Mucosa of stomach (tissue), 1 donor: ENCODE data around the gene PPIB.

Experiments used
- H3K27me3 ChIP-seq: one replicate; pipeline ENCODE4 v1.7.0; 2013; ENCODE audit warnings: mild to moderate bottlenecking, low read length; ENCODE audit not compliant: control insufficient read depth, insufficient read depth
- H3K36me3 ChIP-seq: one replicate; pipeline ENCODE4 v1.7.0; 2013; ENCODE audit warnings: low read length; ENCODE audit not compliant: control insufficient read depth, insufficient read depth
- H3K4me1 ChIP-seq: one replicate; pipeline ENCODE4 v1.7.0; 2013; ENCODE audit warnings: mild to moderate bottlenecking, low read length; ENCODE audit not compliant: control insufficient read depth, insufficient read depth
- H3K4me3 ChIP-seq: one replicate; pipeline ENCODE4 v1.7.0; 2013; ENCODE audit warnings: low read length
- H3K9ac ChIP-seq: one replicate; pipeline ENCODE4 v1.7.0; 2013; ENCODE audit warnings: mild to moderate bottlenecking, low read length, moderate library complexity
- H3K9me3 ChIP-seq: one replicate; pipeline ENCODE4 v1.7.0; 2013; ENCODE audit warnings: mild to moderate bottlenecking, low read length, moderate library complexity; ENCODE audit not compliant: control insufficient read depth
- donor health status: Pancreatic carcinoma.

Gene PPIB

DNA sequence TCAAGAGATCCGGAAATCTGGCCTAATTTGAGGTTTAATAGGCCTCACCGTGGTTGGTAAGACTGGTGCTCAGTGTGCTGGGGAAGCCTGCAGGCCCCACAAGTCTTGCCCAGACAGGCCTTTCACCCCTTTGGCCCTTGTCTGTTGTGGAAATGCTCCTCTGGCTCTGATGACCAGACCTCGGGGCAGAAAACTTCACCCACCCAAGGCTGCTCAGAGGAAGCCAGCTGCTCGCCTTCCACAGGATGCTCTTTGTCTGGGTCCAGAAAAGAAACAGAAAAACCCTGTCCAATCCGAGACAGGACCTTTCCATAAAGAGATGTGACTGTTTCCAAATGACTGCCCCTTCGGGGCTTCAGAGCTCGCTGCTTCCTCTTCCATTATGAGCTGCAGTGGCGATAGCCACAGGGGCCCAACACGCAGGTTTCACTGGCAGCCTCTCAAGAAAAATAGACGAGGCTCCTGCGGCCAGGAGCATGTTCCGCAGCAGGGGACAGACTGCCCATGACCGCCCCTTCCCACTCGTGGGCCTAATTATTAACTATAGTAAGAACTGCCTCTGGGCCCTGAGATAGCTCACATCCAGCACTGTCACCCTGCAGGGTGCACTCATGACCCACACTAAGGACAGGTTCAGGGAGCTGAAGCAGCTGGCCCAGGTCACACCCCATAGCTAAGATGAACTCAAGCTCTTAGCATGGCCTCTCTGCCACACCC lies 18.1 kb downstream of the PPIB start:
- Histone ChIP-seq H3K4me1 (no peaks in the 10 kb centered on the region), H3K27me3 (no peaks in the 10 kb centered on the region), H3K36me3 (no peaks in the 10 kb centered on the region), H3K4me3 (no peak overlapping the region), H3K9ac (no peak overlapping the region), H3K9me3 (no peaks in the 10 kb centered on the region)

DNA sequence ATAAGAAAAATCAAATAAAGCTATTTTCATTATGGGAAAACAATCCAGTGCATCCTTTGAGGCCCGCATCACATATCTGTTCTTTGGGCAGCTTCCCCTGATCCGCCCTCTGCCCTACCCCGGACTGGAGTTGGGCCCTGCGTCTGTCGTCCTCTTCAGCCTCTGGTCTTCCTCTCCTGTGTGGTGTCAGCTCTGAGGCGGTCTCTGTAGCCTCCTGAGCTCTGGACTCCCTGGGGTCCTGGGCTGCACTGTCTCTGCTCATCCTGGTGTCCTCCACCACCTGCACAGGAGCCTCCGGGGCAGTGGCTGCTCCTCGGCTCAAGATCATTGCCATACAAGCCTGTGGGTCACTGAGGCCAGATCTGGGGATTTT lies 18.6 kb downstream of the PPIB start:
- Histone ChIP-seq H3K4me3 (no peak overlapping the region), H3K4me1 (no peaks in the 10 kb centered on the region), H3K9me3 (no peaks in the 10 kb centered on the region), H3K9ac (no peak overlapping the region), H3K36me3 (no peaks in the 10 kb centered on the region), H3K27me3 (no peaks in the 10 kb centered on the region)

DNA sequence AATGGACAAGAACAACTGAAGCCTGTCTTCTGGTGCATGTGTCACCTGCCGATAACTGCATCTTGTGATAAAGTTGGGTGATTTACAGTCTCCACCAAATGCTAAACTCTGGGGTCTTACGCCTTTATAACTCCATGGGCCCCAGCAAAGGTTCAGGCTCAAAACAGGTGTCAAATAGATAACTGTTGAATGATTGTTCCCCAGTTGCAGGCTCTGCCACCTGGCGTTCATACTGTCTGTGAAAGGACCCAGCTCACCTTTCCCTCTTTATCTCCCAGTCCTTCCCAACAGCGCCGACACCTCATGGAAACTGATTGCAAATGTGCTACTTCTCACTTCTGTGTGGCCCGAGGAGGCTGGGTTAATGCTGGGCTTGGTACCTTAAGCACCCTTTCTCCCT lies 19.5 kb downstream of the PPIB start:
- Histone ChIP-seq H3K9me3 (no peaks in the 10 kb centered on the region), H3K4me3 (no peak overlapping the region), H3K9ac (no peak overlapping the region), H3K36me3 (peaks cover 2% of the 10 kb centered on the region), H3K27me3 (no peaks in the 10 kb centered on the region), H3K4me1 (no peaks in the 10 kb centered on the region)

DNA sequence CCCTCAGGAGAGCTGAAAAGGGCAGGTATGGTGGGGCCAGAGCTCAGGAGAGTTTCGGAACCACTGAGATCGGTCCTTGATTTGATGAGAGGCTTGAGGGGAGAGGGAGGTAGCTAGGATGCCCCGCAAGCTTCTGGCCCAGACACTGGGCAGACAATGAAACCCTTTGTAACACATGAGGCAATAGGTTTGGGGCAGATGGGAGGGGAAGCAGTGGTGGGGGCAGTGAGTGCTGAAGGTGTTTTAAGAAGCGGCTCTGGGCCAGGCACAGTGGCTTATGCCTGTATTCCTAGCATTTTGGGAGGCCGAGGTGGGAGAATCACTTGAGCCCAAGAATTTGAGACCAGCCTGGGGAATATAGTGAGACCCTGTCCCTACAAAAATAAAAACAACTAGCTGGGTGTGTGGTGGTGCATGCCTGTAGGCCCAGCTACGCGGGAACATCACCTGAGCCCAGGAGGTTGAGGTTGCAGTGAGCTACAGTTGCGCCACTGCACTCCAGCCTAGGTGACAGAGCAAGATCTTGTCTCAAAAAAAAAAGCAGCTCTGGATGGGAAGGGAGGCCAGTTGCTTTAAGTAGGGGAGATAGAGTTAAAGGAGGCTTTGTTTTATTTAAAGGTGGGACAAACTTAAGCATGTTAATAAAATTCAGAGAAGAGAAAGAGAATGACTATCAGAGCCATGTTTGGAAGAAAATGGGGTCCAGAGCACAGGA lies 20.9 kb downstream of the PPIB start:
- H3K4me1 ChIP-seq: no peaks in the 10 kb centered on the region
- no peak overlapping the region for H3K4me3 ChIP-seq
- no peak overlapping the region for H3K9ac ChIP-seq
- H3K36me3 ChIP-seq: peaks cover 5% of the 10 kb centered on the region
- no peaks in the 10 kb centered on the region for H3K27me3 ChIP-seq
- no peaks in the 10 kb centered on the region for H3K9me3 ChIP-seq

DNA sequence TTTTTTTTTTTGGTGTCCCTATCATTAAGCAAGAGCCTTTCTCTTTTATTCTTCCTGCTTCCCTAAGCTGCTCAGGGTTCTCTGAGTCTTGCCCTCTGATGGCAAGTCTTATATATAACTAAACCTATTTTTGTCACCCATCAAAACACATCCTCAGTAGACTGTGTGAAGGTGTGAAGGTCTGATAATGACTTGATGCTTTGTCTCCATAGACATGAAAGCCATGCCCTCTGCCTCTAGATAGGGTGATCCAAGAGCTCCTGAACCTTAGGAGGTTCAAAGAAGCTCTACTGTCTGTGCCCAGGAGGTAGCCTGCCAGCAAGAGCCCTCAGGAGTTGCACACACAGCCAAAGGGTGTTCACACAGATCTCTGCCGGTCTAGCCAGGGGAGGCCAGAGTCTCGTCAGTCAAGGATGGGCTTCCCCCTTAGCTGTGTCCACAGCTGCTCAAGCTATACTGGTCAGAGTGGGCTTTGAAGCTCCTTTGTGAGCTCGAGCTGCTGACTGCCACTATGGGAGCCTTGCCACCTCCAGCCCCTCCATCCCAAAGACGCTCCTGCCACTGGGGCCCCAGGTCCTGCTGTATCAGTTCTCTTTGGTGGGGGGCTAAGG lies 24.4 kb downstream of the PPIB start:
- peaks cover 14% of the 10 kb centered on the region for H3K36me3 ChIP-seq
- H3K9ac ChIP-seq: no peak overlapping the region
- no peaks in the 10 kb centered on the region for H3K4me1 ChIP-seq
- H3K27me3 ChIP-seq: no peaks in the 10 kb centered on the region
- H3K4me3 ChIP-seq: no peak overlapping the region
- H3K9me3 ChIP-seq: no peaks in the 10 kb centered on the region

DNA sequence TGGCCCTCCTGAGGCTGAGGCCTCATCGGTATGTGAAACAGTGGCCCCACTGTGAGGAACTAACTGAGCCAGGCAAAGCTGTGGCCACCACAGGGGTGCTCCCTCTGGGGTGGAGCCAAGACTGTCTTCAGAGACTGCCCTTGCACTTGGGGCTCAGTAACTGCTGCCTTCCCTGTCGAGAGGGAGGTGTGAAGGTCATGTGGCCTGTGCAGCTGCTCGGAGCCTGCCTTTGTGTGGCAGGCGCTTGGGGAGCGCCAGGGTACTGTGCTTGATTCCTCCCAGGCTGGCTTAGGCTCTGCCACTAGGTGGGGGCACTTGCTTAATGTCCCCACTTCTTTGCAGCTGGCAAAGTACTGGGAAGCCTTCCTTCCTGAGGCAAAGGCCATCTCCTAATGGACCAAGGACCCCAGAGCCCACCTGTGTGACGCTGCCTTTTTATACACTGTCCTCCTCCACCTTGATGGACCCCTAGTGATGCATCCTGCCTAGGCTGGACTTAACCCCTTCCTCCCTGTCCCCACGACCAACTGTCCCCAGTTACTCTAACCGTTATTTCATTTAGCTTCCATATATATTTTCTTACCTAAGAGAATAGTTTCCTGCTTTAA lies 25.5 kb downstream of the PPIB start:
- Histone ChIP-seq H3K36me3 (peaks cover 14% of the 10 kb centered on the region), H3K9me3 (no peaks in the 10 kb centered on the region), H3K4me3 (no peak overlapping the region), H3K4me1 (no peaks in the 10 kb centered on the region), H3K27me3 (no peaks in the 10 kb centered on the region), H3K9ac (no peak overlapping the region)

DNA sequence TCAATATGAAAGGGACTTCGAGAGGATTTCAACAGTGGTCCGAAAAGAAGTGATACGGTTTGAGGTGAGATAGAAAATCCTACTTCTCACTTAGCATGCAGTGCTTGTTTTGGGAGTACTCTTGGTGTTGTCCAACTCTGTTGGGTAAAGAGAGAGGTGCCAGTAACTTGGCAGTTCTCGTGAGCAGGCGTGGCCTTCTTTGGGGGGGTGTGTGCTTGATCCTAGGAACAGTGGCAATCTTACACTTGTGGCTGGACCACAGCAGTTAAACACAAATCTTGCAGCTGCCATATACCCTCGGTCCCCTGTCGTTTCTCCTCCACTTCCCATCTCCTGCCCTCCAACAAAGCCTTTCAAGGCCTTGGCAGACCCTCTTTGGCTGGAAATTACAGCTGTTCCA lies 26.5 kb downstream of the PPIB start:
- Histone ChIP-seq H3K27me3 (no peaks in the 10 kb centered on the region), H3K9ac (no peak overlapping the region), H3K4me1 (no peaks in the 10 kb centered on the region), H3K9me3 (no peaks in the 10 kb centered on the region), H3K36me3 (peaks cover 14% of the 10 kb centered on the region), H3K4me3 (no peak overlapping the region)

DNA sequence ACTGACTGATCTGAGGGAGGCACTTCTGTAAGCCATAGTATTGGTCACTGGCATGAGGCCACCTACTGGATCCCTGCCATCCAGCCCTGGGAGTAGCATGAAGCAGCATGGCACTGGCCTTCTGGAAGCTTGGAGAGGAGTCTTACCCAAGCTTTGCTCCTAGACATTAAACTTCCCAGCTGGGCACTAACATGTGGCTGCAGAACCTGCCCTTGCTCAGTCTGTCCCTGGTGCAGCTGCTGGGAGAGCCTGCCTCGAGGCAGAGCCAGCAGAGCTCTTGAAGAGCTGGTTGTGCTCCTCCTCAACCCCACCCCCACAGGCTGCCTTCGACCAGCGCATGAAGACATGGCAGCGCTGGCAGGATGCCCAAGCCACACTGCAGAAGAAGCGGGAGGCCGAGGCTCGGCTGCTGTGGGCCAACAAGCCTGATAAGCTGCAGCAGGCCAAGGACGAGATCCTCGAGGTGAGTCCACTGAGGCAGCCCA lies 28.4 kb downstream of the PPIB start:
- Histone ChIP-seq H3K36me3 (peaks cover 19% of the 10 kb centered on the region), H3K4me1 (no peaks in the 10 kb centered on the region), H3K4me3 (no peak overlapping the region), H3K27me3 (no peaks in the 10 kb centered on the region), H3K9ac (no peak overlapping the region), H3K9me3 (no peaks in the 10 kb centered on the region)

DNA sequence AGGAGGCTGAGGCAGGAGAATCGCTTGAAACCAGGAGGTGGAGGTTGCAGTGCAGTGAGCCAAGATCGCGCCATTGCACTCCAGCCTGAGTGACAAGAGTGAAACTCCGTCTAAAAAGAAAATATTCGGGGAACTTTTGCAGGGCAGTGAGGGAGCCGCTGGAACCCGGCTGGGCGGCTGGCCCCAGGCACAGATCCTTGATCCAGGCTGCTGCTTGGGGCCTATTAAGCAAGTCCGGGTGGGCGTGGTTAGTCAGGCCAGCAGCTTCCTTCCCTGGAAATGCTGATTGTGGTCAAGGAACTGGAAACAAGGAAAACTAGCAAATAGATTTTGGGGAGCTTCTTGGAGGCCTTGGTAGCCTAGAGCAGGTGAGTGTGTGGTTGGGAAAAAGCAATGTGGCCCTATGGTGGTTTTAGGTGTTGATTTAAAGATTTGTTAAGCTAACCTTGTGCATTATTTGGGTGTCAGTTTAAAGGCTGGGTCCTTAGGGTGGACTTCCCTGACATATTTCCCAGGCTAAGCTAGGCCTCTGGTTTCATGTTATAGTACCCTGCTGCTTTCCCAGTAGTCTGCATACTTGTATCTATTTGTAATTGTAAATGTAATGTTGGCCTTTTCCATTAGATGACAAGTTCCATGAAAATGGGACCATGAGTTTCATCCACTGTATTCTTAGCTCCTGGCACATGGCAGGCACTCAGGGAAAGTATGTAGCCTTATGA lies 29.0 kb downstream of the PPIB start:
- Histone ChIP-seq H3K36me3 (peaks cover 19% of the 10 kb centered on the region), H3K27me3 (no peaks in the 10 kb centered on the region), H3K9ac (no peak overlapping the region), H3K4me3 (no peak overlapping the region), H3K4me1 (no peaks in the 10 kb centered on the region), H3K9me3 (no peaks in the 10 kb centered on the region)

DNA sequence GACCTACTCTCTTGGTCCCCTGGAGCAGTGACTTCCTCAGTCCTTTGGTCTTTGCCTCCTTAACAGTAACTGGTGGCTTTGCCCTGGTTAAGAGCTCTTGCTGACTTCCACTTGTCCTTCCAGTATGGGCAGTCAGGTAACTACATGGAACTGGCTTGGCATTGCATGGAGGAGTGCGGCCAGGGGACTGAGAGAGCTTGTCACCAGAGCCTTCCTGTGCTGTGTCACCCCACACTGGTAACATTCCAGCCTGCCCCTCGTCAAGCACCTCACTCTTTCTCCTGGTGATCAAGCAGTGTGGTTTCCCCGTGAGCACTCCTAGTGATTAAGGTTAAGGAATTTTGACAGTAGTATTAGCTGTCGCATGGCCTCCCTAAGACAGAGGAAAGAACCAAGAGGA lies 30.6 kb downstream of the PPIB start:
- Histone ChIP-seq H3K9me3 (no peaks in the 10 kb centered on the region), H3K4me3 (no peak overlapping the region), H3K4me1 (no peaks in the 10 kb centered on the region), H3K27me3 (no peaks in the 10 kb centered on the region), H3K36me3 (peaks cover 27% of the 10 kb centered on the region), H3K9ac (no peak overlapping the region)

DNA sequence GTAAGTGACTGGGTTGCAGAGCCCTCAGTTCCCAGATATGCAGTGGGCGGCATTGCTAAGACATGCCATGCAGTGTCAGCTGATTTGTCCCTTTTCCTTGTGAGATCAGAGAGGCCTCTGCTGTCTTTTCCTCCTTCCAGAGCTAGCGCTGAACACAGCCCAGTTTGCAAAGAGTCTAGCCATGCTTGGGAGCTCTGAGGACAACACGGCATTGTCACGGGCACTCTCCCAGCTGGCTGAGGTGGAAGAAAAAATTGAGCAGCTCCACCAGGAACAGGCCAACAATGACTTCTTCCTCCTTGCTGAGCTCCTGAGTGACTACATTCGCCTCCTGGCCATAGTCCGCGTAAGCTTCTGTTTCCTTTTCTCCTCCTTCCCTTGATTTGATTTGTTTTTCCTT lies 31.3 kb downstream of the PPIB start:
- no peaks in the 10 kb centered on the region for H3K9me3 ChIP-seq
- H3K4me3 ChIP-seq: no peak overlapping the region
- no peaks in the 10 kb centered on the region for H3K27me3 ChIP-seq
- H3K4me1 ChIP-seq: no peaks in the 10 kb centered on the region
- H3K9ac ChIP-seq: no peak overlapping the region
- H3K36me3 ChIP-seq: peaks cover 21% of the 10 kb centered on the region
